GM21360 (cell line): ENCODE measurements around the gene UTP14C.
"Not testable (repeated sequence)": the region's sequence is repeated elsewhere in the genome, so short reads cannot be mapped to it uniquely, and the experiment has no call there.

Experiments used
- ATAC-seq: cut with Tn5 transposase; IDR thresholded peaks from one replicate; pipeline ENCODE4 v1.9.1; 2021; ENCODE audit warnings: mild to moderate bottlenecking, moderate library complexity; ENCODE audit not compliant: unreplicated experiment

Gene UTP14C

GRCh38 chr13:52003541-52003940, 20.9 kb upstream of the UTP14C start:
- ATAC-seq: no peak

GRCh38 chr13:52004511-52005170, 19.9 kb upstream of the UTP14C start:
- ATAC-seq: no peak

- no peak for ATAC-seq
These were observed 18.5 kb upstream of the UTP14C start for GRCh38 chr13:52005841-52006522.

- no peak for ATAC-seq
These were observed 17.8 kb upstream of the UTP14C start for GRCh38 chr13:52006523-52007245.

- no peak for ATAC-seq
These were observed 14.5 kb upstream of the UTP14C start for GRCh38 chr13:52009946-52010345.

- no peak for ATAC-seq
These were observed 13.4 kb upstream of the UTP14C start, which contains the start of gene ATP7B for GRCh38 chr13:52010890-52011631. TSS of gene ATP7B (minus strand) at chr13:52011450. CDS start at chr13:52011337, 113 bp downstream.

GRCh38 chr13:52011632-52012511, 12.6 kb upstream of the UTP14C start, which contains the start of gene ALG11:
TSS of gene ALG11 (plus strand) at chr13:52012398. CDS start at chr13:52012419, 21 bp downstream.
- ATAC-seq: peak; percentile 99

- ATAC-seq: no peak
These were observed 12.0 kb upstream of the UTP14C start for GRCh38 chr13:52012512-52012836.

GRCh38 chr13:52016296-52016695, 8.2 kb upstream of the UTP14C start:
- no peak for ATAC-seq

GRCh38 chr13:52020191-52020590, 4.3 kb upstream of the UTP14C start:
- ATAC-seq: no peak

- no peak for ATAC-seq
These were observed 2.1 kb upstream of the UTP14C start for GRCh38 chr13:52022356-52022755.

GRCh38 chr13:52025475-52026245, 1.2 kb downstream of the UTP14C start:
- no peak for ATAC-seq

GRCh38 chr13:52026246-52026626, 1.7 kb downstream of the UTP14C start:
- ATAC-seq: no peak

GRCh38 chr13:52027832-52028231, 3.3 kb downstream of the UTP14C start:
- no peak for ATAC-seq

GRCh38 chr13:52029569-52029968, 5.1 kb downstream of the UTP14C start:
- no peak for ATAC-seq

- ATAC-seq: not testable (repeated sequence)
These were observed 5.9 kb downstream of the UTP14C start for GRCh38 chr13:52030401-52030800.

GRCh38 chr13:52033039-52033438, 8.5 kb downstream of the UTP14C start:
- ATAC-seq: no peak

- ATAC-seq: no peak
These were observed 10.2 kb downstream of the UTP14C start for GRCh38 chr13:52034616-52035226.

- ATAC-seq: no peak
These were observed 11.5 kb downstream of the UTP14C start for GRCh38 chr13:52036037-52036436.
